GM12873 (cell line): ENCODE data around the gene DYNC2LI1.

Experiments used
- CTCF ChIP-seq: IDR thresholded peaks from 2 replicates; pipeline ENCODE4 v1.5.1; 2012; ENCODE audit warnings: low read depth, mild to moderate bottlenecking, moderate library complexity, low read length, control low read depth; ENCODE audit not compliant: insufficient read depth; ENCODE audit errors: missing control alignments

The DYNC2LI1 gene

GRCh38 chr2:43838560-43839267, 64.9 kb downstream of the DYNC2LI1 start, which contains the start of the genes ABCG5 and ABCG8:
ABCG5 (minus strand) TSS chr2:43838839; CDS start chr2:43838679, 160 bp downstream.
ABCG8 (plus strand) TSS chr2:43838971; CDS start chr2:43839054, 83 bp downstream.
- TF ChIP-seq CTCF = no peak

GRCh38 chr2:43839776-43840564, 66.1 kb downstream of the DYNC2LI1 start:
- no peak for TF ChIP-seq CTCF

GRCh38 chr2:43840965-43841364, 67.1 kb downstream of the DYNC2LI1 start:
- TF ChIP-seq CTCF = no peak

GRCh38 chr2:43841949-43842865, 68.4 kb downstream of the DYNC2LI1 start:
- no peak for TF ChIP-seq CTCF

- no peak for TF ChIP-seq CTCF
Measured at GRCh38 chr2:43842866-43843226, 69.0 kb downstream of the DYNC2LI1 start.

- TF ChIP-seq CTCF = no peak
Measured at GRCh38 chr2:43845181-43845580, 71.3 kb downstream of the DYNC2LI1 start.
